Adrenal gland (tissue), 12 donors: ENCODE results near the gene AREG. TPM values are rescaled to one million over a fixed set of nuclear protein-coding genes. Genes with fewer than 3 reads are reported as not detected.

Experiments used
- DNase-seq, 7 donors: peaks; one replicate each; pipeline ENCODE4 v3.0.0-alpha.2; 2019 to 2020
- H3K27ac ChIP-seq, 5 donors: fragments of 200-600 bp; sonication (generic) in 4 of 5; 1 replicate in 3 of 5; 2 replicates in 2 of 5; pipeline versions ENCODE4 v1.5.1 to v1.8.0; 2016 to 2020; ENCODE audit warnings: mild to moderate bottlenecking in 1 of 5
- H3K27me3 ChIP-seq: fragments of 200-600 bp; 2 replicates; pipeline ENCODE4 v1.8.0; 2021
- H3K36me3 ChIP-seq, 2 donors: fragments of 200-600 bp; replicated peaks in 1 of 2; 1 replicate in 1 of 2; 2 replicates in 1 of 2; pipeline versions ENCODE4 v1.5.1 to v1.8.0; 2018 to 2022
- H3K4me1 ChIP-seq, 2 donors: fragments of 200-600 bp; replicated peaks in 1 of 2; 1 replicate in 1 of 2; 2 replicates in 1 of 2; pipeline versions ENCODE4 v1.5.1 to v1.8.0; 2018 to 2021
- H3K4me3 ChIP-seq, 4 donors: fragments of 200-600 bp; sonication (generic) in 3 of 4; one replicate each; pipeline ENCODE4 v1.5.1; 2016 to 2018
- H3K9me3 ChIP-seq, 3 donors: fragments of 200-600 bp; sonication (generic) in 1 of 3; replicated peaks in 1 of 3; 1 replicate in 2 of 3; 2 replicates in 1 of 3; pipeline versions ENCODE4 v1.5.1 to v1.8.0; 2016 to 2021
- CTCF ChIP-seq, 6 experiments: fragments of 450-650 bp in 4 of 6; fragments of 200-600 bp in 2 of 6; sonication (generic) in 1 of 6; IDR thresholded peaks; 1 replicate in 5 of 6; 2 replicates in 1 of 6; pipeline versions ENCODE4 v1.5.1 to v1.8.0; 2016 to 2021; ENCODE audit warnings: antibody characterized with exemption in 6 of 6, mild to moderate bottlenecking in 2 of 6, moderate library complexity in 1 of 6
- POLR2A ChIP-seq, 2 donors: fragments of 450-650 bp; IDR thresholded peaks; one replicate each; pipeline ENCODE4 v1.6.1; 2017; ENCODE audit warnings: antibody characterized with exemption in 2 of 2, mild to moderate bottlenecking in 2 of 2, moderate library complexity in 1 of 2
- WGBS, 4 donors: extraction: QIAGEN DNeasy Blood & Tissue Kit in 2 of 4; methylation state at CpG; one replicate each; pipeline versions ENCODE4 v1.1.5 to v1.1.7; 2013 to 2017; 5-methylcytosine and 5-hydroxymethylcytosine counted together
- intact Hi-C, 2 donors: fragments of 100-400 bp; cut with DNase I; formaldehyde crosslinking; loops; one replicate each; pipeline versions ENCODE4 v1.14.1 to v1.15.0; 2022 to 2023
- polyA plus RNA-seq, 3 donors: library from polyadenylated mRNA; stranded (reverse); fragments of 200-250 nt in 2 of 3; fragments of 350-450 nt in 1 of 3; fragmentation: Illumina TruSeq in 1 of 3; extraction: RNeasy Lipid Tissue Mini Kit (QIAGEN cat#74804) in 1 of 3; gene quantifications; one replicate each; pipeline ENCODE4 v1.2.3, GENCODE V29; 2013 to 2014
- total RNA-seq, 9 donors: library from RNA; depleted of rRNA in 4 of 9; stranded (reverse); fragments of >200 nt in 4 of 9; fragments of 120-200 nt in 1 of 9; fragmentation: NEBNext Ultra II Directional in 1 of 9; extraction: Animal tissue kit (Norgen Biotek cat#: 25700) in 1 of 9; gene quantifications; one replicate each; pipeline versions ENCODE4 v1.1.0 to v1.2.4, GENCODE V29; 2013 to 2023
- donor health status: healthy with polysubstance abuse.
- donor health status: Bipolar disorder and iron deficiency.
- donor health status: DM: yes; HTN: yes; CAD: no.
- donor health status: DM: no; HTN: no; CAD: no.
- donor health status: DM: no; HTN: no; CAD: no.
- donor health status: DM: yes; HTN: yes; CAD: no.

The AREG gene
- total and polyA plus RNA-seq, 12 donors, result 0.32 to 4.8 (median 0.98) TPM; not detected in 3

- H3K36me3 ChIP-seq, result no peaks in the 10 kb centered on the region
- no peaks in the 10 kb centered on the region for H3K27me3 ChIP-seq
- no peak overlapping the region for H3K4me3 ChIP-seq
- 77 to 97% (median 86%) methylated on average over 1 of the region's 1 CpG for WGBS, 4 donors
- no peak overlapping the region for H3K27ac ChIP-seq
- no peak for DNase-seq
- H3K4me1 ChIP-seq, result peaks cover 0 to 10% of the 10 kb centered on the region in 2 donors
- H3K9me3 ChIP-seq, result no peaks in the 10 kb centered on the region
- intact Hi-C loops, result no loop called here
- TF ChIP-seq CTCF (IDR thresholded peaks at IDR 0.05), result no peak
Observed at GRCh38 chr4:74446896-74447295, 2.0 kb downstream of the AREG start.

DNA sequence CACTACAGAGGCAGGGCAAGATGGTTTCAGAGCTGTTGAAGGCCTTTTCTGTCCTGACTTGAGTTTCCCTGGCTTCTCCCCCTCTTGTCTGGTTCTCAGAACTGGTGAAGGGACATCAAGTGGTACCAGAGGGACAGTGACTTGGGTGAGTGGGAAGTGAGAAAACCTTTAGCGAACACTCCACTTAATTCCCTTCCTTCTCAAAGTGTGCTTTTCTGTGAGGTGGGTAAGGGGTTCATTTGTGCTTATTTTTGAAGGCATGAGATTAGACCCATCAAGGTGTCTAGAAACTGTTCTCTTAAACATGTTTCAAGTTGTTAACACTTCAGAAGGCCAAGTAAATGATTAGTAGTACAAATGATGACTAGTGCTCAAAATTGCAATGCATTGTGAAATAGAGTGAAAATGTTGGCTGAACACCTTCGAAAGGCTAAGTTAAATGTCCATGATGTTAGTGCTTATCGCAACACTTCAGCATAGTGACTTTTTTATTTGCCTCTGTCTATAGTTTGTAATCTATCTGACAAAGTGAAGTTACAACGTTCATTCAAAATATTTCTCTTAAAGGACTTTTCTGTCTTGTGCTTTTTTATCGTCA is 2.8 kb downstream of the AREG start:
- WGBS, 4 donors, result 86 to 91% (median 90%) methylated on average over 5 of the region's 5 CpGs
- peaks cover 0 to 10% of the 10 kb centered on the region in 2 donors for H3K4me1 ChIP-seq
- no peak overlapping the region for H3K27ac ChIP-seq
- H3K9me3 ChIP-seq, result no peaks in the 10 kb centered on the region
- no peaks in the 10 kb centered on the region for H3K36me3 ChIP-seq
- DNase-seq, result no peak
- intact Hi-C loops, result no loop called here
- H3K27me3 ChIP-seq, result no peaks in the 10 kb centered on the region
- H3K4me3 ChIP-seq, result no peak overlapping the region
- TF ChIP-seq CTCF (IDR thresholded peaks at IDR 0.05), result no peak
- no peak for TF ChIP-seq POLR2A (IDR thresholded peaks at IDR 0.05)

GRCh38 chr4:74449571-74450297 is 4.8 kb downstream of the AREG start:
- no peak for DNase-seq
- Histone ChIP-seq H3K36me3 (no peaks in the 10 kb centered on the region), H3K27me3 (no peaks in the 10 kb centered on the region), H3K4me3 (no peak overlapping the region), H3K27ac (no peak overlapping the region), H3K4me1 (peaks cover 0 to 9% of the 10 kb centered on the region in 2 donors), H3K9me3 (no peaks in the 10 kb centered on the region)
- no peak for TF ChIP-seq POLR2A (IDR thresholded peaks at IDR 0.05)
- TF ChIP-seq CTCF (IDR thresholded peaks at IDR 0.05), result no peak
- 64 to 72% (median 70%) methylated on average over 6 of the region's 6 CpGs for whole genome bisulfite sequencing, 4 donors
- intact Hi-C loops, result no loop called here

- Histone ChIP-seq H3K27me3 (no peaks in the 10 kb centered on the region), H3K36me3 (no peaks in the 10 kb centered on the region), H3K27ac (no peak overlapping the region), H3K4me1 (peaks cover 0 to 3% of the 10 kb centered on the region in 2 donors), H3K9me3 (no peaks in the 10 kb centered on the region), H3K4me3 (no peak overlapping the region)
- 76 to 87% (median 81%) methylated on average over 4 of the region's 4 CpGs for WGBS, 4 donors
- intact Hi-C loops, result no loop called here
- no peak for DNase-seq
- TF ChIP-seq POLR2A (IDR thresholded peaks at IDR 0.05), result no peak
Observed at GRCh38 chr4:74450298-74450683, 5.4 kb downstream of the AREG start.
